ENCODE data around the gene ELOVL7.

- TF ChIP-seq CTCF (IDR thresholded peaks at IDR 0.05 in 8 of 11, conservative IDR thresholded peaks at IDR 0.05 in 3 of 11): no peak
- TF ChIP-seq POLR2A (IDR thresholded peaks at IDR 0.05): no peak
These were observed 28.8 kb upstream of the ELOVL7 start for GRCh38 chr5:60872892-60873291.
